IgD-negative memory B cell (primary cell): ENCODE measurements around the gene SLC16A9. TPM values are rescaled to one million over a fixed set of nuclear protein-coding genes. Genes with fewer than 3 reads are reported as not detected.
"Not testable (repeated sequence)": the region's sequence is repeated elsewhere in the genome, so short reads cannot be mapped to it uniquely, and the experiment has no call there.

ENCODE experiments used
- H3K27ac Mint-ChIP-seq, 3 donors: one replicate each; pipeline ENCODE4 v1.8.0; 2020 to 2022; ENCODE audit warnings: mild to moderate bottlenecking in 3 of 3, mixed read lengths in 3 of 3, moderate library complexity in 1 of 3
- H3K27me3 Mint-ChIP-seq: one replicate; pipeline ENCODE4 v1.8.0; 2021; ENCODE audit warnings: mixed read lengths
- H3K36me3 Mint-ChIP-seq: one replicate; pipeline ENCODE4 v1.8.0; 2020; ENCODE audit warnings: mild to moderate bottlenecking, mixed read lengths
- H3K4me1 Mint-ChIP-seq, 3 donors: one replicate each; pipeline ENCODE4 v1.8.0; 2020 to 2022; ENCODE audit warnings: mixed read lengths in 3 of 3, mild to moderate bottlenecking in 1 of 3
- H3K4me3 Mint-ChIP-seq, 4 donors: one replicate each; pipeline ENCODE4 v1.8.0; 2020 to 2022; ENCODE audit warnings: mild to moderate bottlenecking in 4 of 4, mixed read lengths in 4 of 4, moderate library complexity in 3 of 4
- H3K9me3 Mint-ChIP-seq, 3 donors: one replicate each; pipeline ENCODE4 v1.8.0; 2020 to 2021; ENCODE audit warnings: mixed read lengths in 3 of 3, mild to moderate bottlenecking in 1 of 3
- polyA plus RNA-seq: library from polyadenylated mRNA; unstranded; fragments of 300-500 nt; fragmentation: Illumina TruSeq; gene quantifications from one replicate; pipeline ENCODE4 v1.2.3, GENCODE V29; 2021

Gene SLC16A9
- polyA plus RNA-seq: not detected

- H3K27me3 Mint-ChIP-seq: peaks cover 17% of the 10 kb centered on the region
- peaks cover 0 to 5% (median 0%) of the 10 kb centered on the region in 3 donors for H3K4me1 Mint-ChIP-seq
- H3K4me3 Mint-ChIP-seq: peak within 1 kb of the TSS in 3 of 4 donors; percentile 51 to 88 (median 71)
- no peaks in the 10 kb centered on the region for H3K9me3 Mint-ChIP-seq
- H3K36me3 Mint-ChIP-seq: no peaks in the 10 kb centered on the region
- no peak within 1 kb of the TSS for H3K27ac Mint-ChIP-seq
Measured at GRCh38 chr10:59709395-59710125, at the start of gene SLC16A9. Gene SLC16A9 (minus strand): TSS chr10:59709850. CDS start chr10:59684291, 25,559 bp downstream.

GRCh38 chr10:59757966-59758365 is 48.3 kb upstream of the SLC16A9 start:
- no peak overlapping the region for H3K4me3 Mint-ChIP-seq

GRCh38 chr10:59754951-59755350 is 45.3 kb upstream of the SLC16A9 start:
- Mint-ChIP-seq H3K27me3 (no peaks in the 10 kb centered on the region), H3K4me1 (no peaks in the 10 kb centered on the region), H3K27ac (no peak overlapping the region)

More at GRCh38 chr10:59757966-59758365, 48.3 kb upstream of the SLC16A9 start:
- Mint-ChIP-seq H3K27me3 (peaks cover 5% of the 10 kb centered on the region), H3K4me1 (no peaks in the 10 kb centered on the region), H3K36me3 (peaks cover 2% of the 10 kb centered on the region), H3K9me3 (peaks cover 0 to 2% (median 0%) of the 10 kb centered on the region in 3 donors), H3K27ac (no peak overlapping the region)

GRCh38 chr10:59753267-59753666 is 43.6 kb upstream of the SLC16A9 start, which contains the start of gene MRLN:
Gene MRLN (minus strand): TSS chr10:59753455.
- H3K27ac Mint-ChIP-seq: no peak within 1 kb of the TSS
- no peaks in the 10 kb centered on the region for H3K4me1 Mint-ChIP-seq
- peaks cover 4% of the 10 kb centered on the region for H3K27me3 Mint-ChIP-seq
- no peak within 1 kb of the TSS for H3K4me3 Mint-ChIP-seq
- H3K36me3 Mint-ChIP-seq: no peaks in the 10 kb centered on the region
- H3K9me3 Mint-ChIP-seq: no peaks in the 10 kb centered on the region

More at GRCh38 chr10:59754951-59755350, 45.3 kb upstream of the SLC16A9 start:
- H3K4me3 Mint-ChIP-seq: no peak overlapping the region
- no peaks in the 10 kb centered on the region for H3K36me3 Mint-ChIP-seq
- H3K9me3 Mint-ChIP-seq: no peaks in the 10 kb centered on the region

- Mint-ChIP-seq H3K4me1 (no peaks in the 10 kb centered on the region), H3K27me3 (peaks cover 4% of the 10 kb centered on the region), H3K27ac (no peak overlapping the region), H3K4me3 (no peak overlapping the region), H3K9me3 (no peaks in the 10 kb centered on the region), H3K36me3 (no peaks in the 10 kb centered on the region)
Measured at GRCh38 chr10:59752278-59752940, 42.8 kb upstream of the SLC16A9 start.

GRCh38 chr10:59750155-59750945 is 40.7 kb upstream of the SLC16A9 start:
- Mint-ChIP-seq H3K36me3 (no peaks in the 10 kb centered on the region), H3K27me3 (peaks cover 7% of the 10 kb centered on the region), H3K4me3 (no peak overlapping the region), H3K4me1 (no peaks in the 10 kb centered on the region), H3K9me3 (no peaks in the 10 kb centered on the region), H3K27ac (no peak overlapping the region)

- Mint-ChIP-seq H3K4me3 (no peak overlapping the region), H3K27me3 (peaks cover 7% of the 10 kb centered on the region), H3K27ac (no peak overlapping the region), H3K36me3 (no peaks in the 10 kb centered on the region), H3K9me3 (no peaks in the 10 kb centered on the region), H3K4me1 (no peaks in the 10 kb centered on the region)
Measured at GRCh38 chr10:59748834-59749233, 39.2 kb upstream of the SLC16A9 start.

GRCh38 chr10:59745163-59745650 is 35.6 kb upstream of the SLC16A9 start:
- H3K27me3 Mint-ChIP-seq: peaks cover 7% of the 10 kb centered on the region

GRCh38 chr10:59744762-59745161 is 35.1 kb upstream of the SLC16A9 start:
- H3K27ac Mint-ChIP-seq, H3K9me3 Mint-ChIP-seq, H3K27me3 Mint-ChIP-seq, H3K36me3 Mint-ChIP-seq, H3K4me3 Mint-ChIP-seq, H3K4me1 Mint-ChIP-seq: not testable (repeated sequence)

More at GRCh38 chr10:59745163-59745650, 35.6 kb upstream of the SLC16A9 start:
- no peaks in the 10 kb centered on the region for H3K36me3 Mint-ChIP-seq
- H3K9me3 Mint-ChIP-seq: peaks cover 0 to 2% (median 0%) of the 10 kb centered on the region in 3 donors
- no peaks in the 10 kb centered on the region for H3K4me1 Mint-ChIP-seq
- H3K27ac Mint-ChIP-seq: no peak overlapping the region
- H3K4me3 Mint-ChIP-seq: no peak overlapping the region

- not testable (repeated sequence) for H3K4me3 Mint-ChIP-seq, H3K36me3 Mint-ChIP-seq, H3K27me3 Mint-ChIP-seq, H3K27ac Mint-ChIP-seq, H3K4me1 Mint-ChIP-seq, H3K9me3 Mint-ChIP-seq
Measured at GRCh38 chr10:59744156-59744555, 34.5 kb upstream of the SLC16A9 start.

GRCh38 chr10:59741583-59741982 is 31.9 kb upstream of the SLC16A9 start:
- peaks cover 4% of the 10 kb centered on the region for H3K27me3 Mint-ChIP-seq
- peaks cover 0 to 2% (median 0%) of the 10 kb centered on the region in 3 donors for H3K9me3 Mint-ChIP-seq
- H3K36me3 Mint-ChIP-seq: no peaks in the 10 kb centered on the region
- H3K4me1 Mint-ChIP-seq: no peaks in the 10 kb centered on the region
- no peak overlapping the region for H3K27ac Mint-ChIP-seq
- H3K4me3 Mint-ChIP-seq: no peak overlapping the region

GRCh38 chr10:59741048-59741447 is 31.4 kb upstream of the SLC16A9 start:
- H3K4me1 Mint-ChIP-seq: no peaks in the 10 kb centered on the region
- H3K27ac Mint-ChIP-seq: no peak overlapping the region
- peaks cover 4% of the 10 kb centered on the region for H3K27me3 Mint-ChIP-seq
- H3K4me3 Mint-ChIP-seq: no peak overlapping the region
- no peaks in the 10 kb centered on the region for H3K36me3 Mint-ChIP-seq
- H3K9me3 Mint-ChIP-seq: peaks cover 0 to 2% (median 0%) of the 10 kb centered on the region in 3 donors

GRCh38 chr10:59736749-59737148 is 27.1 kb upstream of the SLC16A9 start:
- Mint-ChIP-seq H3K9me3 (no peaks in the 10 kb centered on the region), H3K4me1 (peaks cover 0 to 3% (median 0%) of the 10 kb centered on the region in 3 donors), H3K27me3 (peaks cover 5% of the 10 kb centered on the region), H3K4me3 (no peak overlapping the region), H3K36me3 (no peaks in the 10 kb centered on the region), H3K27ac (no peak overlapping the region)

- H3K27ac Mint-ChIP-seq: no peak overlapping the region
- peaks cover 0 to 3% (median 0%) of the 10 kb centered on the region in 3 donors for H3K4me1 Mint-ChIP-seq
- H3K27me3 Mint-ChIP-seq: peaks cover 5% of the 10 kb centered on the region
- no peaks in the 10 kb centered on the region for H3K36me3 Mint-ChIP-seq
- no peaks in the 10 kb centered on the region for H3K9me3 Mint-ChIP-seq
- no peak overlapping the region for H3K4me3 Mint-ChIP-seq
Measured at GRCh38 chr10:59735296-59735695, 25.6 kb upstream of the SLC16A9 start.

- Mint-ChIP-seq H3K27ac (no peak overlapping the region), H3K4me1 (peaks cover 0 to 3% (median 0%) of the 10 kb centered on the region in 3 donors), H3K27me3 (peaks cover 5% of the 10 kb centered on the region), H3K36me3 (no peaks in the 10 kb centered on the region), H3K9me3 (no peaks in the 10 kb centered on the region), H3K4me3 (no peak overlapping the region)
Measured at GRCh38 chr10:59734014-59734462, 24.4 kb upstream of the SLC16A9 start.
